HS-5 (cell line): ENCODE results near the gene XIST.
"Not testable (repeated sequence)": the region's sequence is repeated elsewhere in the genome, so short reads cannot be mapped to it uniquely, and the experiment has no call there.

Experiments used
- DNase-seq: peaks from one replicate; pipeline ENCODE4 v3.0.0-alpha.2; 2012; ENCODE audit warnings: low read depth

XIST gene

DNA sequence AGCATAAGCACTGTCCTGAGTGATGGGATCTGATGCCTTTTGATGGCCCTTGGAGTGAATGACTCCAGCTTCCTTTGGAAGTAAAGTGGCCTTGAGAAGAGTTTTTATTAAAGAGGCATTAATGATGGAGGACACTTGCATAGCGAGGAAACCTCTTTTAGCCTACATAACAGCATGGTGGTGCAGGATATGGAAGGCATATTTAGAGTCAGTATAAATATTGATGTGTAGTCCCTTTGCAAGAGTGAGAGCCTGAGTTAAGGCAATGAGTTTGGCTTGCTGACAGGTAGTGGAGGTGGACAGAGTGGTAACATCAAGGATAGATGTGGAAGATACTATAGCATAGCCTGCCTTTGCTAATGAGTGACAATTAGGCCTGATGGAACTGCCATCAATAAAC, 48.4 kb downstream of the XIST start:
- DNase-seq, result not testable (repeated sequence)

DNA sequence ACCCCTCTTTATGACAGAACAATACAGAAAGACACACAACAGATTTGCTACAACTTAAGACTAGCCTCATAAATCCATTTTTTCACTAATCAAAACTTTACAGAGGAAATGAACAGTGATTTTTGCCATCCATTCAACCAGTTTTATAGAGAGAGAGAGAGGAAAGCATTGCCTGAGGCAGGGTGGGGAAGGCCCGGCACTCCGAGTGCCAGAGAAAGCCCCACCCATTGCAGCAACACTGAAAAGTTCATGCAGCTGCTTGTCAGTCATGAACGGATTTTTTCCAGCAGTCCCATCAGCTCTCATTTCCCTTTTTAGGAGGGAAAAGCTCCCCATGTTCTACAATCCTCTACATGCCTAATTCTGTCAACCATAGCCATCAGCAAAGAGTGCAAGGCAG, 52.6 kb downstream of the XIST start:
- no peak for DNase-seq

GRCh38 chrX:73792511-73792910, 60.0 kb downstream of the XIST start:
- not testable (repeated sequence) for DNase-seq

DNA sequence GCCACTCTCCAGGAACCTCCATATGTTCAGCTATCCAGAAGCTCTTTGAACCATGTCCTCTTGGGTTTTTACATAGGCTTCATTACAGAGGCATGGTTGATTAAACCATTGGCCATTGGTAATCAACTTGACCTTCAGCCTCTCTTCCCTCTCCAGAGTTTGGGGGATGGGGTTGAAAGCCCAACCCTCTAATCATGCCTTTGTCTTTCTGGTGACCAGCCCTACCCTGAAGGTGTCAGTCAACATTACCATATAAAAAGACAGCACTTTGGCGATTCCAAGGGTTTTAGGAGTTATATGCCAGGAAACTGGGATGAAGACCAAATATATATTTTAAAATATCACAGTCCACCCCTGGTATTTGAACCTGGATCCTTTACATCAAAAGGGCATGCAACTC, 67.0 kb downstream of the XIST start:
- no peak for DNase-seq
